ENCODE results near the gene TARBP2. TPM values are rescaled to one million over a fixed set of nuclear protein-coding genes. Genes with fewer than 3 reads are reported as not detected.

Gene TARBP2
- polyA plus RNA-seq, 1 of the 3 experiments (the other 2 are of a cell fraction), result 57.8 TPM

DNA sequence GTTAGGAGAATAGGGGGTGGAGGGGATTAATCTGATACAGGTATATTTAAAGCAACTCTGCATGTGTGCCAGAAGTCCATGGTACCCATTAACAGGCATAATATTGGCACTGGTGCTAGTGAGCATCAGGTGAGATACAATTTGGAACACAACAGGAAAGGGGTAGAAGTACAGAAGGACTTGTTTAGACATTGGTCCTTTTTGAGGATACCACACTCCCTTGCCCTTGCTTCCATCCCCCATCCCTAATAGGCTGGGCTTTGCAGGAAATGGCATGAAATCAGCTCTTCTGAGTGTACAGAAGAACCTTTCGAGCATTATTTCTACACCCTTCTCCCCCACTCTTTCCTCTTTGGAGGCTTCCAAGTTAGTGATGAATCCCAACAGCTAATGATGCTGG, 32.8 kb upstream of the TARBP2 start:
- Histone ChIP-seq H2AFZ (ENCODE audit: low read depth) (no peak overlapping the region), H3K4me2 (no peak overlapping the region), H3K4me1 (ENCODE audit: control insufficient read depth in 1 of 2, insufficient read depth in 2 of 2, low read depth in 1 of 2, low read length in 1 of 2) (0 out of 4 replicates have a peak, but pooled peaks cover 0 to 5% of the 10 kb centered on the region in 2 experiments), H3K79me2 (ENCODE audit: insufficient read depth) (peaks cover 94% of the 10 kb centered on the region), H3K9ac (no peak overlapping the region), H3K4me3 (ENCODE audit: low read depth in 2 of 2, low read length in 1 of 2) (no peak overlapping the region), H4K20me1 (ENCODE audit: insufficient read depth) (peaks cover 84% of the 10 kb centered on the region), H3K27me3 (ENCODE audit: insufficient read depth) (no peaks in the 10 kb centered on the region), H3K9me3 (no peaks in the 10 kb centered on the region), H3F3A (replicated peaks; ENCODE audit: insufficient read depth) (peaks cover 62% of the 10 kb centered on the region), H3K27ac (ENCODE audit: low read depth in 2 of 2, low read length in 1 of 2) (no peak overlapping the region; a peak in 2 of 4 replicates), H3K36me3 (replicated peaks in 1 of 2; ENCODE audit: control insufficient read depth in 1 of 2, insufficient read depth in 2 of 2, low read length in 1 of 2) (peaks cover 91 to 92% of the 10 kb centered on the region in 2 experiments), H3K9me2 (no peaks in the 10 kb centered on the region)
- POLR2A ChIA-PET, result interaction anchor here (1.1 to 1.2 kb wide), 2 partner anchors 9 to 13 kb away, joined by 3 to 4 read pairs; no protein-coding TSS in a partner anchor
- WGBS (ENCODE audit: low lambda C conversion rate), result 100% methylated on average over 1 of the region's 1 CpG
- TF ChIP-seq ELF1 (IDR thresholded peaks at IDR 0.05) (no peak), MXI1 (IDR thresholded peaks at IDR 0.05; ENCODE audit: low read depth, low read length) (no peak), SIN3A (IDR thresholded peaks at IDR 0.05; ENCODE audit: borderline replicate concordance, low read depth, low read length) (no peak), FOXM1 (IDR thresholded peaks at IDR 0.05; ENCODE audit: low read depth) (no peak), GATA2 (CRISPR knock-in tag; IDR thresholded peaks at IDR 0.05) (no peak), TAF1 (IDR thresholded peaks at IDR 0.05; ENCODE audit: borderline replicate concordance, low read depth, low read length) (no peak), YY1 (IDR thresholded peaks at IDR 0.05; ENCODE audit: low read depth) (no peak), GABPA (IDR thresholded peaks at IDR 0.05; ENCODE audit: low read depth) (no peak), SMC3 (IDR thresholded peaks at IDR 0.05; ENCODE audit: low read depth, low read length) (no peak), RCOR1 (IDR thresholded peaks at IDR 0.05; ENCODE audit: low read length) (no peak), RAD21 (IDR thresholded peaks at IDR 0.05; ENCODE audit: low read length) (no peak)
- TF ChIP-seq, protein P1, sequence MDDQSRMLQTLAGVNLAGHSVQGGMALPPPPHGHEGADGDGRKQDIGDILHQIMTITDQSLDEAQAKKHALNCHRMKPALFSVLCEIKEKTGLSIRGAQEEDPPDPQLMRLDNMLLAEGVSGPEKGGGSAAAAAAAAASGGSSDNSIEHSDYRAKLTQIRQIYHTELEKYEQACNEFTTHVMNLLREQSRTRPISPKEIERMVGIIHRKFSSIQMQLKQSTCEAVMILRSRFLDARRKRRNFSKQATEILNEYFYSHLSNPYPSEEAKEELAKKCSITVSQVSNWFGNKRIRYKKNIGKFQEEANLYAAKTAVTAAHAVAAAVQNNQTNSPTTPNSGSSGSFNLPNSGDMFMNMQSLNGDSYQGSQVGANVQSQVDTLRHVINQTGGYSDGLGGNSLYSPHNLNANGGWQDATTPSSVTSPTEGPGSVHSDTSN (IDR thresholded peaks at IDR 0.05), result no peak
- TF ChIP-seq, protein P2, sequence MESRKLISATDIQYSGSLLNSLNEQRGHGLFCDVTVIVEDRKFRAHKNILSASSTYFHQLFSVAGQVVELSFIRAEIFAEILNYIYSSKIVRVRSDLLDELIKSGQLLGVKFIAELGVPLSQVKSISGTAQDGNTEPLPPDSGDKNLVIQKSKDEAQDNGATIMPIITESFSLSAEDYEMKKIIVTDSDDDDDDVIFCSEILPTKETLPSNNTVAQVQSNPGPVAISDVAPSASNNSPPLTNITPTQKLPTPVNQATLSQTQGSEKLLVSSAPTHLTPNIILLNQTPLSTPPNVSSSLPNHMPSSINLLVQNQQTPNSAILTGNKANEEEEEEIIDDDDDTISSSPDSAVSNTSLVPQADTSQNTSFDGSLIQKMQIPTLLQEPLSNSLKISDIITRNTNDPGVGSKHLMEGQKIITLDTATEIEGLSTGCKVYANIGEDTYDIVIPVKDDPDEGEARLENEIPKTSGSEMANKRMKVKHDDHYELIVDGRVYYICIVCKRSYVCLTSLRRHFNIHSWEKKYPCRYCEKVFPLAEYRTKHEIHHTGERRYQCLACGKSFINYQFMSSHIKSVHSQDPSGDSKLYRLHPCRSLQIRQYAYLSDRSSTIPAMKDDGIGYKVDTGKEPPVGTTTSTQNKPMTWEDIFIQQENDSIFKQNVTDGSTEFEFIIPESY (IDR thresholded peaks at IDR 0.05; ENCODE audit: borderline replicate concordance, low read depth), result no peak
- TF ChIP-seq, protein P3, sequence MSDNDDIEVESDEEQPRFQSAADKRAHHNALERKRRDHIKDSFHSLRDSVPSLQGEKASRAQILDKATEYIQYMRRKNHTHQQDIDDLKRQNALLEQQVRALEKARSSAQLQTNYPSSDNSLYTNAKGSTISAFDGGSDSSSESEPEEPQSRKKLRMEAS (IDR thresholded peaks at IDR 0.05; ENCODE audit: low read depth), result no peak
- TF ChIP-seq, protein P4, sequence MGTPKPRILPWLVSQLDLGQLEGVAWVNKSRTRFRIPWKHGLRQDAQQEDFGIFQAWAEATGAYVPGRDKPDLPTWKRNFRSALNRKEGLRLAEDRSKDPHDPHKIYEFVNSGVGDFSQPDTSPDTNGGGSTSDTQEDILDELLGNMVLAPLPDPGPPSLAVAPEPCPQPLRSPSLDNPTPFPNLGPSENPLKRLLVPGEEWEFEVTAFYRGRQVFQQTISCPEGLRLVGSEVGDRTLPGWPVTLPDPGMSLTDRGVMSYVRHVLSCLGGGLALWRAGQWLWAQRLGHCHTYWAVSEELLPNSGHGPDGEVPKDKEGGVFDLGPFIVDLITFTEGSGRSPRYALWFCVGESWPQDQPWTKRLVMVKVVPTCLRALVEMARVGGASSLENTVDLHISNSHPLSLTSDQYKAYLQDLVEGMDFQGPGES (IDR thresholded peaks at IDR 0.05; ENCODE audit: low read depth, low read length), result no peak
- TF ChIP-seq, protein P5, sequence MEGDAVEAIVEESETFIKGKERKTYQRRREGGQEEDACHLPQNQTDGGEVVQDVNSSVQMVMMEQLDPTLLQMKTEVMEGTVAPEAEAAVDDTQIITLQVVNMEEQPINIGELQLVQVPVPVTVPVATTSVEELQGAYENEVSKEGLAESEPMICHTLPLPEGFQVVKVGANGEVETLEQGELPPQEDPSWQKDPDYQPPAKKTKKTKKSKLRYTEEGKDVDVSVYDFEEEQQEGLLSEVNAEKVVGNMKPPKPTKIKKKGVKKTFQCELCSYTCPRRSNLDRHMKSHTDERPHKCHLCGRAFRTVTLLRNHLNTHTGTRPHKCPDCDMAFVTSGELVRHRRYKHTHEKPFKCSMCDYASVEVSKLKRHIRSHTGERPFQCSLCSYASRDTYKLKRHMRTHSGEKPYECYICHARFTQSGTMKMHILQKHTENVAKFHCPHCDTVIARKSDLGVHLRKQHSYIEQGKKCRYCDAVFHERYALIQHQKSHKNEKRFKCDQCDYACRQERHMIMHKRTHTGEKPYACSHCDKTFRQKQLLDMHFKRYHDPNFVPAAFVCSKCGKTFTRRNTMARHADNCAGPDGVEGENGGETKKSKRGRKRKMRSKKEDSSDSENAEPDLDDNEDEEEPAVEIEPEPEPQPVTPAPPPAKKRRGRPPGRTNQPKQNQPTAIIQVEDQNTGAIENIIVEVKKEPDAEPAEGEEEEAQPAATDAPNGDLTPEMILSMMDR (IDR thresholded peaks at IDR 0.05), result no peak
- DNase-seq, result no peak
- CTCF ChIA-PET, result interaction anchor here (1.4 to 3.0 kb wide), 2 partner anchors 8 to 14 kb away, joined by 4 to 16 read pairs; no protein-coding TSS in a partner anchor

All from SK-N-SH (cell line).